GM19035 (cell line): ENCODE results near the gene NAPB.

ENCODE experiments used
- ATAC-seq: cut with Tn5 transposase; IDR thresholded peaks from one replicate; pipeline ENCODE4 v1.9.1; 2021; ENCODE audit not compliant: unreplicated experiment

The NAPB gene

GRCh38 chr20:23438661-23439060 is 17.4 kb upstream of the NAPB start:
- no peak for ATAC-seq

- ATAC-seq = no peak
These were observed 16.0 kb upstream of the NAPB start for GRCh38 chr20:23437126-23437899.

- ATAC-seq = no peak
These were observed 15.4 kb upstream of the NAPB start for GRCh38 chr20:23436681-23437080.

GRCh38 chr20:23435626-23436539 is 14.6 kb upstream of the NAPB start:
- no peak for ATAC-seq

GRCh38 chr20:23434521-23435313 is 13.4 kb upstream of the NAPB start:
- ATAC-seq = no peak

GRCh38 chr20:23433628-23434027 is 12.3 kb upstream of the NAPB start:
- ATAC-seq = no peak

GRCh38 chr20:23425129-23425528 is 3.8 kb upstream of the NAPB start:
- no peak for ATAC-seq

GRCh38 chr20:23419995-23420901 is 1.0 kb downstream of the NAPB start:
- ATAC-seq = no peak

GRCh38 chr20:23419657-23419994 is 1.7 kb downstream of the NAPB start:
- no peak for ATAC-seq

GRCh38 chr20:23417861-23418260 is 3.4 kb downstream of the NAPB start:
- ATAC-seq = no peak

GRCh38 chr20:23415959-23416583 is 5.2 kb downstream of the NAPB start:
- ATAC-seq = no peak

GRCh38 chr20:23415555-23415954 is 5.7 kb downstream of the NAPB start:
- ATAC-seq = no peak

GRCh38 chr20:23414526-23415188 is 6.6 kb downstream of the NAPB start:
- ATAC-seq = no peak

GRCh38 chr20:23413862-23414422 is 7.3 kb downstream of the NAPB start:
- ATAC-seq = no peak

- ATAC-seq = no peak
These were observed 9.3 kb downstream of the NAPB start for GRCh38 chr20:23412026-23412425.

GRCh38 chr20:23410916-23411695 is 10.2 kb downstream of the NAPB start:
- ATAC-seq = no peak

GRCh38 chr20:23409800-23410199 is 11.5 kb downstream of the NAPB start:
- ATAC-seq = no peak

- no peak for ATAC-seq
These were observed 12.3 kb downstream of the NAPB start for GRCh38 chr20:23408957-23409356.
